Tibial artery (tissue), 4 donors: ENCODE results near the gene HNRNPR.
A peak's percentile ranks its signal among the peaks of the same experiment; 100 is the strongest.

Experiments
- DNase-seq, 2 donors: peaks; one replicate each; pipeline ENCODE4 v3.0.0-alpha.2; 2019
- H3K27ac ChIP-seq, 2 donors: fragments of 200-600 bp; sonication (generic) in 1 of 2; 1 replicate in 1 of 2; 2 replicates in 1 of 2; pipeline ENCODE4 v1.5.1; 2018 to 2019; ENCODE audit warnings: mild to moderate bottlenecking in 1 of 2
- H3K27me3 ChIP-seq, 2 donors: fragments of 200-600 bp; sonication (generic) in 1 of 2; one replicate each; pipeline versions ENCODE4 v1.5.1 to v1.6.0; 2016 to 2019
- H3K36me3 ChIP-seq, 3 donors: fragments of 200-600 bp; sonication (generic) in 2 of 3; one replicate each; pipeline ENCODE4 v1.5.1; 2016 to 2019; ENCODE audit warnings: mild to moderate bottlenecking in 2 of 3
- H3K4me1 ChIP-seq, 4 donors: fragments of 200-600 bp; sonication (generic) in 2 of 4; 1 replicate in 3 of 4; 2 replicates in 1 of 4; pipeline ENCODE4 v1.5.1; 2016 to 2019
- H3K4me3 ChIP-seq, 2 donors: fragments of 200-600 bp; sonication (generic) in 1 of 2; 1 replicate in 1 of 2; 2 replicates in 1 of 2; pipeline ENCODE4 v1.5.1; 2018 to 2019; ENCODE audit warnings: mild to moderate bottlenecking in 2 of 2
- H3K9me3 ChIP-seq, 3 donors: fragments of 200-600 bp; sonication (generic) in 1 of 3; one replicate each; pipeline ENCODE4 v1.5.1; 2016 to 2019
- intact Hi-C: fragments of 100-400 bp; cut with DNase I; formaldehyde crosslinking; loops from one replicate; pipeline ENCODE4 v1.15.0; 2023; ENCODE audit warnings: low total_unique reads
- TF ChIP-seq, protein P1 (sequence below), 2 experiments: fragments of 200-600 bp in 1 of 2; fragments of 450-650 bp in 1 of 2; IDR thresholded peaks; one replicate each; pipeline ENCODE4 v1.5.1; 2017 to 2019; ENCODE audit warnings: antibody characterized with exemption in 2 of 2, mild to moderate bottlenecking in 1 of 2, moderate library complexity in 1 of 2

Gene HNRNPR

DNA sequence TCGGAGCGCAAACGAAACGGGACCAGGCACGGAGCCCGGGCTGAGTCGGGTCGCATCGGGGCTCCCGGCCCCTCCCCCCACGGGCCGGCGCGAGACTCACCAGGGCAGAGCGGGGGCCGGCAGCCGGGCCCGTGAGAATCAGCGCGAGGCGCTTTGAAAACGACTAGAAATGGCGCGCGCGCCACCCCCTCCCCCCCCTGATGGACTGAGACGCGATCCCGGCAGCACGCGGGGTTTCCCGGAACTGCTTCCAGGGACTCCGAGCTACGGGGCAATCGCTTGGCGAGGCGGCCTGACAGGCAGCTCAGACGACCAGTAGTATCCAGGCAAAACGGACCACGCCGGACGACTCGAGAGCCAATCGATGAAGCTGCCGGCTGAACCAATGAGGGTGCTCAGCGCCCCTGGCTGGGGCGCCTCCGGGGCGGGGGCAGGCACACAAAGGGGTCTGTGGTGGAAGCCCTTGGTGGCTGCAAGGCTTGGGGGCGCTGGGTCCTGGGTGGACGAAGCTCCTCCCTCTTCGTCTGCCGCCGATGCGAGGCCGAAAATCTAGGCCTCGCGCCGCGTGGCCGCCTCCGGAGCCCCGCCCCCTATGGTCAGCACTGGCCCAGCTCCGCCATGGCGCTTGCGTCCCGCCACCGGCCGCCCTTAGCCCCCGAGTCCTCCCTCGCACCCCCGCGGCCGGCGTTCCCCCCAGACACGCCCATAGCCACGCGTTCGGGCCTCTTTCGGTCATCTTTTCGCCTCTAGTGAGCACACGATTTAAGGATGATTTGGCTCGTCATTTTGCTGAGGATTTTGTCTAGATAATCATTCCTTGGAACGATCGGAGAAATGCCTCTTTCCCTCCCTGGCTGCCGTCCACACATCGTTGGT lies at the start of gene HNRNPR:
Gene HNRNPR (minus strand): TSS at position 174 of the 876 bp plus-strand sequence. CDS start 3,276 bp downstream, outside the sequence.
- Histone ChIP-seq H3K27me3 (no peaks in the 10 kb centered on the region), H3K4me1 (peaks cover 0 to 43% (median 29%) of the 10 kb centered on the region in 4 donors), H3K4me3 (peak within 1 kb of the TSS; percentile 80 to 89), H3K27ac (peak within 1 kb of the TSS; percentile 95 to 98), H3K36me3 (no peaks in the 10 kb centered on the region), H3K9me3 (no peaks in the 10 kb centered on the region)
- intact Hi-C loops, result loop anchor here (2.0 to 10.0 kb wide), 2 partner anchors 24 to 60 kb away; partner anchors contain the start of gene ZNF436
- DNase-seq, result peak; percentile 99 to 100
- TF ChIP-seq, protein P1, sequence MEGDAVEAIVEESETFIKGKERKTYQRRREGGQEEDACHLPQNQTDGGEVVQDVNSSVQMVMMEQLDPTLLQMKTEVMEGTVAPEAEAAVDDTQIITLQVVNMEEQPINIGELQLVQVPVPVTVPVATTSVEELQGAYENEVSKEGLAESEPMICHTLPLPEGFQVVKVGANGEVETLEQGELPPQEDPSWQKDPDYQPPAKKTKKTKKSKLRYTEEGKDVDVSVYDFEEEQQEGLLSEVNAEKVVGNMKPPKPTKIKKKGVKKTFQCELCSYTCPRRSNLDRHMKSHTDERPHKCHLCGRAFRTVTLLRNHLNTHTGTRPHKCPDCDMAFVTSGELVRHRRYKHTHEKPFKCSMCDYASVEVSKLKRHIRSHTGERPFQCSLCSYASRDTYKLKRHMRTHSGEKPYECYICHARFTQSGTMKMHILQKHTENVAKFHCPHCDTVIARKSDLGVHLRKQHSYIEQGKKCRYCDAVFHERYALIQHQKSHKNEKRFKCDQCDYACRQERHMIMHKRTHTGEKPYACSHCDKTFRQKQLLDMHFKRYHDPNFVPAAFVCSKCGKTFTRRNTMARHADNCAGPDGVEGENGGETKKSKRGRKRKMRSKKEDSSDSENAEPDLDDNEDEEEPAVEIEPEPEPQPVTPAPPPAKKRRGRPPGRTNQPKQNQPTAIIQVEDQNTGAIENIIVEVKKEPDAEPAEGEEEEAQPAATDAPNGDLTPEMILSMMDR (IDR thresholded peaks at IDR 0.05), result peak in 1 of 2 experiments; percentile 10

DNA sequence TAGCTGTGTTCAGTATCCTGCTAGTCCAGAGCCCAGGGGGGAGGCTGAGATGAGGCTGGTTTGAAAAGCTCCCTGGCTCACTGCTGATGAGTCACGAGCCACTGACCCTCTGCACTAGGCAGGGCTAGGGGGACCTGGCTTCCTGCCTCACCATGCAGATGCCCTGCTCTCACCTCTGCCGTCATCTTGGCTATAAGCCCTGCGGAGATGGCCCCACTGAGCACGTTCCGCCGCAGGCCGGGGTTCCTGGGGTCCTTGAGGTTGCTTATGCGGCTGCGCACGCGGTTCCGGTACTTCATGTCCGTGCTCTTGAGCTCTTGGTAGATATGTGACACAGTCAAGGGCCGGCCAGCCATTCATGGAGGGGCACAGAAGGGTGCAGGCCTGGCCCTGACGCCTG lies 49.6 kb upstream of the HNRNPR start:
- Histone ChIP-seq H3K4me3 (no peak overlapping the region), H3K27me3 (no peaks in the 10 kb centered on the region), H3K9me3 (no peaks in the 10 kb centered on the region), H3K36me3 (peaks cover 11 to 42% (median 20%) of the 10 kb centered on the region in 3 donors), H3K4me1 (peaks cover 0 to 7% (median 2%) of the 10 kb centered on the region in 4 donors), H3K27ac (peak overlapping the region; percentile 20 to 21)
- peak in 1 of 2 donors; percentile 56 for DNase-seq
- intact Hi-C loops, result no loop called here
- TF ChIP-seq, protein P1 (IDR thresholded peaks at IDR 0.05), result no peak

DNA sequence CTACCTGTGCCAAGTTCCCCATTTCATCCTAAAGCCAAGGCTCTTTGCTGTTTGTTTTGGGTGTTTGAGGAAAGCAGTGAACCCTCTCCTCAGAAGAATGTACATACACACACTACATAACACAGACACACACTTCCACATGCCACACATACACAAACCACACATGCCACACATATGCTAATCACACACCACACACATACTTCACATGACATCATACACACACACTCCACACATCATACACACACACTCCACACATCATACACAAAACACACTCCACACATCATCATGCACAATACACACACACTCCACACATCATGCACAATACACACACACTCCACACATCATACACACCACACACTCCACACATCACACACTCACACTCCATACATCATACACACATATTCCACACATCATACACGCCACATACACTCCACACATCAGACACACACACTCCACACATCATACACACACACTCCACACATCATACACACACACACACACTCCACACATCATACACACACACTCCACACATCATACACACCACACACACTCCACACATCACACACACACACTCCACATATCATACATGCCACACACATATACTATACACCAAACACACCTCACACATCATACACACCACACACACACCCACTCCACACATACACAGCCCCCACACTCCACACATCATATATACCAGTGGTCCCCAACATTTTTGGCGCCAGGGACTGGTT lies 48.2 kb upstream of the HNRNPR start:
- H3K4me3 ChIP-seq, result no peak overlapping the region
- no peaks in the 10 kb centered on the region for H3K27me3 ChIP-seq
- H3K4me1 ChIP-seq, result peaks cover 0 to 7% (median 2%) of the 10 kb centered on the region in 4 donors
- TF ChIP-seq, protein P1 (IDR thresholded peaks at IDR 0.05), result no peak
- intact Hi-C loops, result no loop called here
- no peak overlapping the region for H3K27ac ChIP-seq
- H3K9me3 ChIP-seq, result no peaks in the 10 kb centered on the region
- DNase-seq, result no peak
- peaks cover 6 to 39% (median 17%) of the 10 kb centered on the region in 3 donors for H3K36me3 ChIP-seq

DNA sequence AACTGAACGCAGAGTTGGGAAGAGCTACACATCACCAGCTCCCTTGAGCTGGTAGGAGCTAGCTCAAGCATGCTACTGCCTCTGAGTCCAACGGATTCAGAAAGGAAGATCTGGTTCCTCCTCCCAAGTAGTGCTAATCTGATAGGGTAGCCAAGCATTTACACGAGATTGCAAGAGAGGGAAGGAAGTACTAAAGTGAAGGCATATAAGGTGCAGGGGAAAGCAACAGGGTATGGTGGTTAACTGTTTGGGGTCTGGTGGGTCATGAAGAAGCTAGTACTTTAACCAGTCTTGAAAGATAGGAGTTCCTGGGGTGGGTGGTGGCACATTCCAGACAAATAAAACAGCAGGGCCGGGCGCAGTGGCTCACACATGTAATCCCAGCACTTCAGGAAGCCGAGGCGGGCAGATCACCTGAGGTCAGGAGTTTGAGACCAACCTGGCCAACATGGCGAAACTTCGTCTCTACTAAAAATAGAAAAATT lies 45.8 kb upstream of the HNRNPR start:
- H3K4me3 ChIP-seq, result no peak overlapping the region
- DNase-seq, result no peak
- no peak overlapping the region for H3K27ac ChIP-seq
- H3K36me3 ChIP-seq, result peaks cover 0 to 44% (median 20%) of the 10 kb centered on the region in 3 donors
- H3K27me3 ChIP-seq, result no peaks in the 10 kb centered on the region
- intact Hi-C loops, result no loop called here
- no peaks in the 10 kb centered on the region for H3K9me3 ChIP-seq
- H3K4me1 ChIP-seq, result peaks cover 0 to 7% (median 2%) of the 10 kb centered on the region in 4 donors
- TF ChIP-seq, protein P1 (IDR thresholded peaks at IDR 0.05), result no peak

DNA sequence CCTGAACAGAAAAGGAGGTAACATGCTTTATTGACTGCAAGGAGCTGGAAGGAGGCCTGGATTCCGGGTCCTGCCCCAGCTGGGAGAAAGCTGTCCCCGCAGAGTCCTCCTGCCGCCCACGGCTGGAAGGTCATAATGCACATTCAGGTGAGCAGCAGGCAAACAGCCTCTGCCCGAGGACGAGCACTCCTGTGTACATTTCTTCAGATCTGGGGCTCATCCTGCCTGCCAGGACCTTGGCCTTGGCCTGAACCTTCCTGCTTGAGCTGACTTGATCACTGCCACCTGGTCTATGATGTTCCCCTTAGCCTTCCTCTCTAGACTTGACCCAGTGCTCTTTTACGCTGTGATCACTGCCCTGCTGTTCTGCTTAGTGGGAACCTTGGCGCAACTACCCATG lies 43.4 kb upstream of the HNRNPR start:
- H3K36me3 ChIP-seq, result peaks cover 15 to 53% (median 34%) of the 10 kb centered on the region in 3 donors
- no peaks in the 10 kb centered on the region for H3K27me3 ChIP-seq
- H3K4me1 ChIP-seq, result peaks cover 0 to 8% (median 4%) of the 10 kb centered on the region in 4 donors
- intact Hi-C loops, result no loop called here
- H3K27ac ChIP-seq, result no peak overlapping the region
- H3K4me3 ChIP-seq, result no peak overlapping the region
- DNase-seq, result no peak
- no peaks in the 10 kb centered on the region for H3K9me3 ChIP-seq
- TF ChIP-seq, protein P1 (IDR thresholded peaks at IDR 0.05), result no peak
